NCI-H1694 treated with DMSO at 0.1 percent for 48 hours (cell line): Measurements from ENCODE around the gene CSTF3.
"Not testable (repeated sequence)": the region's sequence is repeated elsewhere in the genome, so short reads cannot be mapped to it uniquely, and the experiment has no call there.

Source experiments
- DNase-seq: peaks from one replicate; lab custom pipeline; 2025; lab: John Stamatoyannopoulos, UW

The CSTF3 gene

DNA sequence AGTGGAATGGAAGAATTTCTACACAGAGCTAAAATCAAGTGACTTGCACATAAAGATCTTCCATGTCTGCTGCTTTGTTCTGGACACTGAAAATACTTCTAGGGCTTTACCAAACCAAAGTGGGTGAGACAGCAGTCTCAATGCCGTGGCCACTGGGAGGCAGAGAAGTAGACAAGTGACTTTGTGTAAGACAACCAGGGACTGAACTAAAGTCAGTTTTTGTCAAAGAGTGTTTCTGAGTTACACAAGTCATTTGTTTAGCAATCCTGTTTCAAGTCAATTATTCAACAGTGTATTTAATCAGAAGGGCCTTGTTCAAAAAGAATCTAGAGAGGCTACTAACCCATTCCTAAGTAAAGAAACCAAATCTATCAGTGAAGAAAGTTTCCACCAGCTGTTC, 75.3 kb downstream of the CSTF3 start:
- DNase-seq = no peak

DNA sequence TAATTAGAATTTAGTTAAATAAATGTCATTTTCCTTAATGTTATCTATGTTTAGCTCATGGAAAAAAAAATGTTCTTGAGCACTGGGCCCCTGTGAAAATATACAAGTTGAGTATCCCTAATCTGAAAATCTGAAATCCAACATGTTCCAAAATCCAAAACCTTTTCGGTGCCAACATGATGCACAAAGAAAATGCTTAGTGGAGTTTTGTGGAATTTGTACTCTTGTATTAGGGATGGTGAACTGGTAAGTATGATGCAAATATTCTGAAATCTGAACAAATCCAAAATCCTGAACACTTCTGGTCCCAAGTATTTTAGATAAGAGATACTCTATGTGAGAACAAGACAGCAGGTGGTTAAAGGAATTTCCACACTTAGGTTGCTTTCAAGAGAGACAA, 77.4 kb downstream of the CSTF3 start:
- no peak for DNase-seq

DNA sequence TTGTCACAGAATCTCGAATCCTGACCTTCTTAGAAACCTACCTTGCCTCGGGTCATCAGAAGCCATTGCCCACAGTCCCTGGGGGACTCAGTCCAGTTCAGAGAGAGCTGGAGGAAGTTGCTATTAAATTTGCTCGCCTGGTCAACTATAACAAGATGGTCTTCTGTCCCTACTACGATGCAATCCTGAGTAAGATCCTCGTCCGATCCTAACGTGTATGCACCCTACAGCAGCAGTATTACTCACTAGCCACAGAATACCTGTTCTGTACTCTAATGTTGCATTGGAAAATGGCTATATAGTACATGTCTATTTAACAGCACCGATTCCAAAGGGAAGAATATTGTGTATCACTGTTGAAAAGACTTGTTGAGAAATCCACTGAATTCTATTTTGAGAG, 88.8 kb downstream of the CSTF3 start:
- DNase-seq = no peak

DNA sequence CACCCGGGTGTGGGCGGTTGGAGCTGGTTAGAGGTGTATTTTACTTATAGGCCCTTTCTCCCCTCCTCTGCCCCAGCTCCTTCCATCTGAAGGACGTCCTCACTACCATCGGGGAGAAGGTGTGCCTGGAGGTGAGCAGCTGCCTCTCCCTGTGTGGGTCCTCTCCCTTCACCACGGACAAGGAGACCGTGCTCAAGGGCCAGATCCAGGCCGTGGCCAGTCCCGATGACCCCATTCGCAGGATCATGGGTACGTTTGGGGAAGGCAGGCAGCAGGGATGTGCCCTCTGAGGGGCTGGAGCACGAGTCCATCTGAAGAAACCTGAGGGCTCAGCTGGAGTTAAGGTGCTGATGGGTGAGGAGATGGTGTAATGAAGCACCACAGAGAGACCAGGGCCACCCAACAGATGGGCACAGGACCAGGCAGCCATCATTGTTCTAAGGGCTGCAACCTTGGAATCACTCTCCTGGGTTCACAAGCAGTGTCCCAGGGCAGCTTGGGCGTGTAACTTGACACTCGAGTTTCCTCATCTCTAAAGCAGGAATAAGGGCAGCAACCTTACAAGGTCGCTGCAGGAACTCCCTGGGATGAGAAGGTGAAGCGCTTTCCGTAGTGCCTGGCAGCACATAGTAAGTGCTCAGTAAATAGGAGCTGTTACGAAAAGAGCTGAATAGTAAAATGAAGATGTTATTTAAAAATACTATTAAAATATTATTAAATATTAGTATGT, 92.5 kb downstream of the CSTF3 start:
- no peak for DNase-seq

DNA sequence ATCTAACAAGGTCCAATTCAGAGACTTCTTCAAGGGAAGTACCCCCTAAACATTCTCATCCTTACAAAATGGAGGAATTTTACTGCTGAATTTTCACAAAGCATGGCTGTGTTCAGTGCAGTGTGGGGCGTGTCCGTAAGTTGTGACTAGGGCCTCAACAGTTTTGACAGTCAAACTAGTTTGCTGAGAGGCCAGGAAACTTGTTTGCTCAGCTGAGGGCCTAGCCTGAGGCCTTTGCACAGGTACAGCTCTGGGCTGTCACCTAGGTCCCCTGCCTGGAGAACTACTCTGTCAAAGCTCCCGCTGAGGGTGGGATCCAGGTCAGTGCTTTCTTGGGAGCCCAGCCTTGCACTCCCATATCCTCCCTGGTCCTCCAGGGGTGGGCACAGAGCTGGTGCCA, 94.0 kb downstream of the CSTF3 start:
- no peak for DNase-seq

DNA sequence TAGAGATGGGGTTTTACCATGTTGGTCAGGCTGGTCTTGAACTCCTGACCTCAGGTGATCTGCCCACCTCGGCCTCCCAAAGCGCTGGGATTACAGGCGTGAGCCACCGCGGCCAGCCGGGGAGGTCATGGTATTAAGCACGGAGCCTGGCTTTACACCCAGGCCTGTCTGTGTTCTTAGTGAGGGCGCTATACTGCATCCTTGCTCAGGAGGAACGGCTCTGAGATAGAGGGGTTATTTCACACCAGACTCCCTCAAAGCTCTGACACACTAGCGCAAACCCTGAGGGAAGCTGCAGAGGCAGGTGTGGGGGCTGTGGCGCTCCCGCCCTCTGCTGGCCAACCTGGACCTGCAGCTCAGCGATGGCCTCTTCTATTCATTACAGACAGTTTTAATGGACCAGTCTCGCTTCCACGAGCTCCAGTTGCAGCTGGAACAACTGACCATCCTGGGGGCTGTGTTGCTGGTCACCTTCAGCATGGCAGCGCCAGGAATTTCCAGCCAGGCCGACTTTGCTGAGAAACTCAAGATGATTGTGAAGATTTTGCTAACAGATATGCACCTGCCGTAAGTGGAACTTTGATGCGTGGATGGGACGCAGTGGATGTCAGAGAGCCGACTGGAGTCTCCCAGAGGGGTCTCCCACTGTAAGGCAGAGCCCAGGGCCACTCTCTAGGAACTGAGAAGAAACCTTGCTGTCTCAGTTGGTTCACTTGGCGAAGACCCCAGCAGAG, 95.7 kb downstream of the CSTF3 start:
- peak; percentile 46 for DNase-seq

DNA sequence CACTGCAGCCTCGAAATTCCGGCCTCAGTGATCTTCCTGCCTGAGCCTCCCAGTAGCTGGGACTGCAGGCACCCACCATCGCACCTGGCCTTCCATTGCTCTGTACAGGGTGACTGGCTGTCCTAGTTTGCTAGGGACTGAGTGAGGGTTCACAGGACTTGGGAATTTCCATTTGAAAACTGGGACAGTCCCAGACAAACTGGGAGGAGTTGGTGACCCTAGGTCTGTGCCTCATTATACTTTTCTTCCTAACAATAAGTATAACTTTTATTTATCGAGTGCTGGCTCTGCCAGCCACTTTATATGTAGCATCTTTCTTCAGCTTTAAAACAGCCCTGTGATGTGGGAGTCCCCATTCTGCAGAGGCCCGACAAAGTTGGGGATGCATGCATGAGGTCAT, 96.4 kb downstream of the CSTF3 start:
- no peak for DNase-seq

DNA sequence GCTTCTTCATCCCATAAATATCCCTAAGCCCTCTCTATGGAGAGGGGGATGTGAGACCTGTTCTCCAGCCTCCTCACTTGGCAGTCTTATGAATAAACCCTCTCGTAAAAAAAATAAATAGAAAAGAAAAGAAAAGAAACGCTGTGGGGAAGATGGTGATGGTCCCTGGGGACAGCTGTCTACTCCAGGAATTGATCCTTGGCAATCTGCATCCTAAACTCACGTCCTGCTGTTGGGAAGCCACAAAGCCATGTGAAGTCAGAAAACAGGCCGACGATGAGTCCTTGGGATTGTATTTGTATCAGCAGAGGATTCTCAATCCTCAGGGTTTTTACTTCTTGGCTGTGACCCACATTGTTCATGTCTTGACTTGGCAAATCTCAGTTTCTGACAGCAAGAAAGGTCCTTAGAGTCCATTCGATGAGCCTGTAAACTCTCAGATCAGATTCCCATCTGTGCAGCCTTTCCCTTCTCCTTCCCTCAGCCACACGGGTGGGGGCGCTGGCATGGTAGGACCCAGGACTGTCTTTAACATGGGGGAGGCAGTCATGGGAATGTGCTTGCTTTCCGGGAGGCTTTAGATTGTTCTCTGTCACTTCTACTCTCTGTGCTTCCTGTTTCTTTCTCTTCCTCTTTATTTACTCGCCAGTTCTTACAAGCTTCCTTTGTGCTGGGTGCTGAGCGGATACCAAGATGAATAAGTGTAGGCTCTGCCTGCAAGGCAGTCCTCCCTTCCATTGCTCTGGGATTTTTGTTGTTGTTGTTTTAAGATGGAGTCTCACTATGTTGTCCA, 97.1 kb downstream of the CSTF3 start:
- no peak for DNase-seq

DNA sequence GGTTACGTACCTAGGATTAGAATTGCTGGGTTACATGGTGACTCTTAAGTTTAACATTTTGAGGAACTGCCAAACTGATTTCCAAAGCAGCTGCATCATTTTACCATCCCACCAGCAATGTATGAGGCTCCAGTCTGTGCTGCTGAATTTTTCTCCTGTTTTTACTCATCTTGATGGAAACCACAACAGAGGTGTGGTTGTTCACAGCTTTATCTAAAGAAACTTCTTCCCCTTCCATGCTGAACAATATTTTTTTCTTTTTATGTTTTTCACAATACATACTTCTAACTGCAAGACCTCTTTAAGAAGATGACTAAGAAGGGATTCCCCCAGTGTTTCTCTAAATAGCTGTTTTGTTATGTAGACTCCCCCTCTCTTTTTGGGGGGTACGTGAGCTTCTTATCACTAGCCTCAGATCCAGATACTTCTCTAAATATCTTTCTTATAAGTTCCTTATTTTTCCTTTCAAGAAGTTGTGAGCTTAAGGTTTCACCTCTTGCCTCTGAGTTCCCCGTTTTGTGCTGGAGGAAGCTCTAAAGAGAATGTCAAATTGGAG, 97.9 kb downstream of the CSTF3 start:
- no peak for DNase-seq

DNA sequence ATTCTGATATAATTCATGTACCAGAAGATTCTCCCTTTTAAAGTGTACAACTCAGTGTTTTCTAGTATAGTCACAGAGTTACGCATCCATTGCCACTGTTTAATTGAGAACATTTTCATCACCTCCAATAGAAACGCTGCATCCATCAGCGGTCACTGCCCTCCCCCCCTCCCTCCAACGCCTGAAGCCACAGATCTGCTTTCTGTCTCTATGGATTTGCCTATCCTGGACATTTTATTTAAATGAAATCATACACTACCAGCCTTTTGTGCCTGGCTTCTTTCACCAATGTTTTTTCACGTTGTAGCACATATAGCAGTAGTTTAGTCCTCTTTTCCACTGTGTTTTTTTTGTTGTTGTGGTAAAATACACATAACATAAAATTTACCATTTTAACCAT, 99.1 kb downstream of the CSTF3 start:
- DNase-seq = no peak

DNA sequence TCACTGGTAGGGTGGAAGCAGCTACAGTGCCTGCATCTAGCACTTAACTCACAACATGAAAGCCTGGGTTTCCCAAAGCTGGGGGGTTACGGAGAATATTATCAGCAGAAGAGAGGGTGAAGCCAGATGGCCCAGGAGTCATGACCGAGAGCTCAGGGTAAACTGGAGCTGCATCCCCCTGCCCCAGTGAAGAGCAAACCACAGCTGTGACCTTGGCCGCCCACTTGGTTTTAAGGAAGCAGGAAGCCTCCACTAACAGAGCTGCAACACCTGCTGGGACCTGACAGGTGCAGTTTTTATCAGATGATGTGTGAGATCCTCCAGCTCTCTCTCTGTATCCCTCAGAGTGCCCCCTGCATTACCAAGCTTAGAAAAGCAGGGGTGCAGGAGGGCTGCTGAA, 101.0 kb downstream of the CSTF3 start:
- DNase-seq = no peak

DNA sequence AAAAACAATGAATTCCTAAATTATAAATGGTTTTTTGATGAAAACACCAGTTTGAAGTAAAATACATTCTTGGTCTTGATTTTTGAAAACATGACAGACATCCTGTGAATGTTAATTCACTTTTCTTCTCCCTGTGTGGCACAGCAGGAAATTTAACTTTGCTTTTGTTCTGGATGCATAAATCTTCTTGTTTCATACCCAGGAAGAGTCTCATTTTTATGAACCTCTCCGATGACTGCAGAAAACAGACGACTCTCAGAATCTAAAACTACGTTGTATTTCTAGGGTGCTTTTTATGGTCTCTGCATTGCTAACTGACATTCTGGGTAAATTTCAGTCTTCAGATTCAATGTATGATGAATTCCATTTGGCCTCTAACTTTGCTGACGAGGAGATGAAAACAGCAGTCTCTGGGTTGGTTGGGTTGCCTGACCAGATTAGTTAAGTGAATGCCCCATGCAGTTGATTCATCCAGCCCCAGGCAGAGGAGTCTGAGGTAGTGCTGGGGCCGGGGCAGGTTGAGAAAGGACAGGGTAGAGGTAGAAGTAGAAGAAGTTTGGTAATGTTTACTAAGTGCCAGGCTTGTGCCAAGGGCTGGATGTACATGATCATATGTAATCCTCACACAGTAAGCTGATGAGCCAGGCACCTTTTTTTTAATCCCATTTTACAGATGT, 101.8 kb downstream of the CSTF3 start:
- DNase-seq = no peak

DNA sequence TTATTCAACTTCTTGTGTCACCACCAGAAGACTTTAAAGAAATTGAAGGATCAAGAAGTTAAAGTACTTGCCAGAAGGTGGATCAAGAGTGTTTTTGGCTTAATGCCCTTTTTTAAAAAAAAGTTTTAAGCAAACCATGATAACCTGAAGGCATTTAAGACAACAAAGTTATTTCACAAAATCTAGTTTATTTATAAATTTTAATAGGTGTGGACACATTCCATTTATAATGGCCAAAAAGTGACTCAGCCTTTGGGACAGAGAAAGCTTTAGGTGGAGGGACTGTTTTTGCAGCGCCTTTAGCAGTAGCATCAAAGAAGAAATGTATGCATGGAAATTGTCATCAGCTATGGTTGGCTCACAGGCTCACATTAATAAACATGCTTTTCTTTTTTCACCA, 104.0 kb downstream of the CSTF3 start:
- no peak for DNase-seq

DNA sequence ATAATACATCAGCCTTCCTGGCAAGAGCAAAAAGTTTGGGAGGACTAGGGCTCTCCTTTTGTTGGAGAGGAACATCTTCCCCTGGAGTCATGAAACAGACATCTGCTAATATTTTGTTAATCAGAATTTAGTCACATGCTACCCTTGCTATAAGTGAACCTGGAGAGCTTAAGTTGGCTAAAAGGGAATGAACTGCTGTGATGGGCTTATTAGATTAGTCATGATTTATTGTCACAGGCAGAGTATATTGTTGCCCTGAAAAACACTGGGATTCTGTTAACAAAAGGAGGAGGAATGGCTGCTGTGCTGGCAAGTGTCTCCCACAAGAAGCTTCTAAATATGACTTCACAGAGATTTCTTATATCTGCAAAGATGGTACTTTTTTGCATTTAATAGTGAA, 105.9 kb downstream of the CSTF3 start:
- no peak for DNase-seq

DNA sequence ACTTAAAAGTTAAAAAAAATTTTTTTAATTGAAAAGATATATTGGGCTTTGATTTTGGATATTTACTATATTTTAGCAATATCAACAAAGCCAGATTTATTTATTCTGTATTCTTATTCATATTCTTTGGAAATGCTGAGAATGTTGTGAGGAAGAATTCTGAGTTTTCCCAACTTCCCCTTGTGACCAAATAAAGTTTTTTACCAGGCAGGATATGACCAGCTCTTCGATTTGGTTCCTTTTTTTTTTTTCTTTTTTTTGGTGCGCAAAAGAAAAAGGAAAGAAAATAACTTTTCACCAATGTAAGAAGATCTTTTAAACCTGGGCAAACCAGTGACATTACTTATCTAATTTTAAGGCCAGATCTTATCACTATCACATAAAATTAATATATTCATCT, 109.0 kb downstream of the CSTF3 start:
- DNase-seq = no peak

DNA sequence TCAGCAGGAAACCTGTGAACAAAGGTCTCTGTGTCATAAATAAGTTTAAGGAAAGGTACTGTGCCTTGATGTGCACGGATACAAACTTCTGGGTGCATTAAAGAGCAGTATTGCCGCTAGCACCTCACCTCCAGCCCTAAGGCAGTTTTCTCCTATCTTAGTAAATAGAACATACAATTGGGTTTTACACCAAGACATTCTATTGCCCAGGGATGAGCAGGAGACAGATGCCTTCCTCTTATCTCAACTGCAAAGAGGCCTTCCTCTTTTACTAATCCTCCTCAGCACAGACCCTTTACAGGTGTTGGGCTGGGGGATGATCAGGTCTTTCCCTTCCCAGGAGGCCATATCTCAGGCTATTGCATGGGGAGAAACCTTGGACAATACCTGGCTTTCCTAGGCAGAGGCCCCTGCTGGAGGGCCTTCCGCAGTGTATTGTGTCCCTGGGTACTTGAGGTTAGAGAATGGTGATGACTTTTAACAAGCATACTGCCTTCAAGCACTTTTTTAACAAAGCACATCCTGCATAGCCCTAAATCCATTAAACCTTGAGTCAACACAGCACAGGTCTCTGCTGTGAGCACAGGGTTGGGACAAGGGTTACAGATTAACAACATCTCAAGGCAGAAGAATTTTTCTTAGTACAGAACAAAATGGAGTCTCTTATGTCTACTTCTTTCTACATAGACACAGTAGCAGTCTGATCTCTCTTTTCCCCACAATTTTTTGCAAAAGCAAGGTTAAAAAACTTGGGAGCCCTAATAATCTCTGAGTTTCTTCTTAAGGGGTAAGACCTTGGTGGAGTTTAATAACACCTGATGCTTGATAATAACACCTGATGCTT, 111.5 kb downstream of the CSTF3 start:
- DNase-seq = not testable (repeated sequence)

DNA sequence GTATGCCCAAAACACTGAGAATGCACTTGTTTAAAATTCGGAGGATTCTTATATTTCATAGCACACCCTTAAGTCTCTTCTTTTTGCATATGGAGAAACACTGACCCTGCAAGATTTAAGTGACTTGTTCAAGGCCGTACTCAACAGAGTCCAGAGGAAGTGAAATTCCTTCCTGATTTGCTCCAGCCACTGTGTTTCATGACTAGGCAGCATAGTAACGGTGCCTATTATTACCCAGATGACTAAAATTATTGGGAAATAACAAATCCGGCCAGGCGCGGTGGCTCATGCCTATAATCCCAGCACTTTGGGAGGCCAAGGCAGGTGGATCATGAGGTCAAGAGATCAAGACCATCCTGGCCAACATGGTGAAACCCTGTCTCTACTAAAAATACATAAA, 112.6 kb downstream of the CSTF3 start:
- not testable (repeated sequence) for DNase-seq

DNA sequence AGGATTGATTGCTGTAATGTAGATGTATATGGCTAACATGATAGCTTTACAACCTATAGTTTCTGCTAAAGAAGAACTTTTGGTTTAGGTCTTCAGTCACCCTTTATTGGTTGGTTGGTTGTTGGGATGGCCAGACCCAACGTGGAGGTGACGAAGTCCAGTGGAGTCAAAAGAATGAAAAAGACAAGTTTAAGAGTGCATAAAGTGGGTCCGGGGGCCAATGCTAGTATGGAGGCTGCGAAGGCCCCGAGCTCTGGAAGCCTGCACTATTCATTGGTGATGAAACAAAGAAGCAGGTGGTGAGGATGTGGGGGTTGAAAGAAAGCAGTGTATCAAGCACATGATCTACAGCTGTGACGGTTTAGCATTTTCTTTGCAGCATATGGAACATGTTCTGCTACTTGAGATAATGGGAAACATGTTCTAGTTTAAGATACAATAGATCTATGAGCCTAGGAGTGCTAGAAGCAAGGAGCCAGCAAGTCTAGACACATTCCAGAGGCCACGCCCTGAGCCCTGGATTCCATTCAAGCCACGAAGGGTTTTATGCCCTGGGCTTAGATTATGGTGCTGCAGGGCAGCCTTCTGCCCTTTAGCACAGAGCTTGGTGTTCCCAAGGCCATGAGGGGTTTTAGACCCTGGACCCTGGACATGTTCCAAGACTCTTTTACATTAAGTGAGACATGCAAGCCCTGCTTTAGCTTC, 115.6 kb downstream of the CSTF3 start:
- no peak for DNase-seq

DNA sequence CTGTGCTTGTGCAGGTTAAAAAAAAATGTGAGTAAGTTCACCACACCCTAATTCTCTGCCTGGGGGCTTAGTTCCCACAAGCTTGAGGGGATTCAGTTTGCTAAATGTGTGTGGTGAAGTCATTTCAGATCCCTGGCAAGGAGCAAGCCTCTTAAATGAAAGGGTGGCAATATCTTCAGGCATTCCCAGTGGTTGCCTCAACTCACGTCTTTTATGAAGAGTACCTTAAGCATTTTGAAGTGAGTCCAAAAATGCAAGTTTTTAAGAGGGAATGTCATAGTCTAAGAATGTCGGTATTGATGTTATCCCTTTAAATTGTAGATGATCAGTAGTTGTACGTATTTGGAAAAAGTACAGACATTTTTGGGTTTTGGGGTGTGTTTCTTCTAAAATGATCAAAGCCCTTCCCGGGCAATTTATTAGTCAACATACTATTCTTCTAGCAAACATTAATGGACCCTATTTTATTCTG, 117.0 kb downstream of the CSTF3 start:
- DNase-seq = no peak

DNA sequence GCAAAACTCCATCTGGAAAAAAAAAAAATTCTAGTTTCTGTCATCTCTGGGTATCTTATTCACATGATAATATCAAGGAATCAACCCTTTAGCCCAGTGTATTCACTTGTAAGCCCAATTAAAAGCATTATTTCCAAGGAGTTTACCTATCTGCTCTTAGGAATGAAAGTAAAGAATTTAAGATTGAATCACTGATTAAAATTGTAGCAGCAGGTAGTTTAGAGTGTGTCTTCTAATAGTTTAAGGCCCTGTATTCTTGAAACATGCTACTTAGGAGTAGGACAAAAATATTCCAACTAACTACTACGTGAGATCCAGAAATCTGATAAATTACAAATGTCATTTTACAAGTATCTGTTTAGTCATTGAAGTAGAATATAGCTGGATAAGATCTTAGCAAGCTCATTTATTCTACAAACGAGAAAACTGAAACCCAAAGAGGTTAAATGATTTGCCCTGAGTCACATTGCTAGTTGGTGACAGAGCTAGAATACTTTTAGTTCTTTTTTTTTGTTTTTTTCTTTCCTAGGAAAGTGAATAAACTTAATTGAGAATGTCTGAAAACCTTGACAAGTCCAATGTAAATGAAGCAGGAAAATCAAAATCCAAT, 118.0 kb downstream of the CSTF3 start:
- no peak for DNase-seq
